ENCODE measurements around the gene MYL11.
A peak's percentile ranks its signal among the peaks of the same experiment; 100 is the strongest.
"Not testable (repeated sequence)": the region's sequence is repeated elsewhere in the genome, so short reads cannot be mapped to it uniquely, and the experiment has no call there.

MYL11 gene

GRCh38 chr16:30374538-30374937 is at the start of gene MYL11:
TSS of gene MYL11 (plus strand) at chr16:30374802. CDS start at chr16:30374858, 56 bp downstream.
- no peak for DNase-seq

- peak; percentile 86 for DNase-seq
Observed at GRCh38 chr16:30334473-30334989, 40.1 kb upstream of the MYL11 start.

GRCh38 chr16:30335028-30335597 is 39.5 kb upstream of the MYL11 start:
- peak; percentile 87 for DNase-seq

GRCh38 chr16:30335598-30336474 is 38.8 kb upstream of the MYL11 start:
- DNase-seq, result no peak

- DNase-seq, result not testable (repeated sequence)
Observed at GRCh38 chr16:30337964-30338357, 36.6 kb upstream of the MYL11 start.

- DNase-seq, result not testable (repeated sequence)
Observed at GRCh38 chr16:30338715-30339114, 35.9 kb upstream of the MYL11 start.

GRCh38 chr16:30340621-30341020 is 34.0 kb upstream of the MYL11 start:
- no peak for DNase-seq

- not testable (repeated sequence) for DNase-seq
Observed at GRCh38 chr16:30341971-30342370, 32.6 kb upstream of the MYL11 start.

- no peak for DNase-seq
Observed at GRCh38 chr16:30342751-30343490, 31.7 kb upstream of the MYL11 start.

- not testable (repeated sequence) for DNase-seq
Observed at GRCh38 chr16:30343491-30343820, 31.1 kb upstream of the MYL11 start.

GRCh38 chr16:30346286-30346685 is 28.3 kb upstream of the MYL11 start:
- no peak for DNase-seq

- no peak for DNase-seq
Observed at GRCh38 chr16:30348113-30348512, 26.5 kb upstream of the MYL11 start.

GRCh38 chr16:30348929-30349328 is 25.7 kb upstream of the MYL11 start:
- no peak for DNase-seq

GRCh38 chr16:30349675-30350074 is 24.9 kb upstream of the MYL11 start:
- DNase-seq, result no peak

GRCh38 chr16:30350134-30350871 is 24.3 kb upstream of the MYL11 start:
- no peak for DNase-seq

GRCh38 chr16:30351001-30351441 is 23.6 kb upstream of the MYL11 start:
- no peak for DNase-seq

- DNase-seq, result no peak
Observed at GRCh38 chr16:30351586-30352419, 22.8 kb upstream of the MYL11 start.

- no peak for DNase-seq
Observed at GRCh38 chr16:30352488-30353401, 21.9 kb upstream of the MYL11 start.

GRCh38 chr16:30353438-30354129 is 21.0 kb upstream of the MYL11 start:
- no peak for DNase-seq

Measured in activated naive CD4-positive, alpha-beta T cell treated with anti-CD3 and anti-CD28 coated beads, Interleukin-2, amount 50 U/mL, for 16 hours (primary cell).